IPS-18a (cell line): ENCODE measurements around the gene KRTAP4-12.
"Not testable (repeated sequence)": the region's sequence is repeated elsewhere in the genome, so short reads cannot be mapped to it uniquely, and the experiment has no call there.

Experiments
- H3K27ac ChIP-seq: one replicate; pipeline ENCODE4 v1.5.1; 2013; ENCODE audit warnings: low read length
- H3K27me3 ChIP-seq: one replicate; pipeline ENCODE4 v1.6.1; 2013; ENCODE audit warnings: mild to moderate bottlenecking, low read length; ENCODE audit not compliant: control insufficient read depth, insufficient read depth
- H3K36me3 ChIP-seq: one replicate; pipeline ENCODE4 v1.6.1; 2013; ENCODE audit warnings: low read depth, low read length; ENCODE audit not compliant: control insufficient read depth
- H3K4me1 ChIP-seq: one replicate; pipeline ENCODE4 v1.6.1; 2013; ENCODE audit warnings: low read depth, low read length; ENCODE audit not compliant: control insufficient read depth
- H3K4me3 ChIP-seq: one replicate; pipeline ENCODE4 v1.5.1; 2013; ENCODE audit warnings: low read length
- H3K9ac ChIP-seq: one replicate; pipeline ENCODE4 v1.6.1; 2013; ENCODE audit warnings: mild to moderate bottlenecking, low read length, moderate library complexity
- H3K9me3 ChIP-seq: one replicate; pipeline ENCODE4 v1.6.1; 2013; ENCODE audit warnings: low read depth, low read length; ENCODE audit not compliant: control insufficient read depth

The KRTAP4-12 gene

GRCh38 chr17:41123292-41123990 is 541 bp downstream of the KRTAP4-12 start:
- H3K27ac ChIP-seq, H3K9me3 ChIP-seq, H3K9ac ChIP-seq, H3K27me3 ChIP-seq, H3K4me3 ChIP-seq, H3K36me3 ChIP-seq, H3K4me1 ChIP-seq: not testable (repeated sequence)

GRCh38 chr17:41121742-41122141 is 2.2 kb downstream of the KRTAP4-12 start:
- Histone ChIP-seq H3K27me3 (no peaks in the 10 kb centered on the region), H3K36me3 (no peaks in the 10 kb centered on the region), H3K9ac (no peak overlapping the region), H3K9me3 (no peaks in the 10 kb centered on the region), H3K27ac (no peak overlapping the region), H3K4me3 (no peak overlapping the region), H3K4me1 (no peaks in the 10 kb centered on the region)

DNA sequence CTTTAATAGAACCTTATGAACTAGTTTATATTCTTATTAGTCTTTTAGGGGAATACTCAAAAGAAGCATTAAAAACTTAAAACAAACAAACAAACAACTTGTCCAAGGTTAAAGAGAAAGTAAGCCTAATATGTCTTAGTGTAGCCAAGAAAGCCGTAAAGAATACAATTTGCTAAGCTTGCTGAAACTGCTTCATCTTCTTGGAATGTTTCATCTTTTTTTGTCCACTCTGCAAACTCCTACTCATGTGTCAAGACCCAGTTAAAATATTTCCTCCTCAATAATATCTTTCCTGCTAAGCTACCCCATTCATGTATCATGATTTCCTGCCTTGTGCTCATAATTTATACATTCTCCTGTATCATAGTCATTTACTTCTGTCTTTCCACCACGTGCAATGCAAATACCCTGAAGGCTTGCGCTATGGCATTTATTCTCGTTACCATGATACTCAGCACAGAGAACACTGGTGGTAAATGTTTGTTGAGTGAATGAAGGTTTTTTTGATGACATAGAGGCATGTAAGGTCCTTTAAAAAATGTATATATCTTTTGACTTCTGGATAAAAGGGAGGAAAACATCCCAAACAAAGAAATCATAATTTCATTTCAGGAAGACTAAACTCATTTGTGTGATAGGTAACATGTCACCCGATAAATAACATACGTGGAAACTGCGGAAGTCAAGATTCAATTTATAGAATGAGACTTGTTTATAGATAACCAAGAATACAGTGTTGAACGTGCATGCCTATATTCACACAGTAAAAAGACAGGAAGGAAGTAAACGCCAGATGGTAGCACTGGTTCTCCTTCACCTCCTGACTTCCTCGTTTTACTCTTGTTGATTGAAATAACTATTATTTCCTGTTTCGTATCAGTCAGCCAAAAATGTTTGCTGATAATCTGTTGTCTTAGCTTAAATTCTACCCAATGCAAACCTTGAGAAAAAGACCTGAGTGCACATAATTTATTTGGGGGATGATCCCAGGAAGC is 4.0 kb downstream of the KRTAP4-12 start:
- H3K9ac ChIP-seq, H3K9me3 ChIP-seq: not testable (repeated sequence)

DNA sequence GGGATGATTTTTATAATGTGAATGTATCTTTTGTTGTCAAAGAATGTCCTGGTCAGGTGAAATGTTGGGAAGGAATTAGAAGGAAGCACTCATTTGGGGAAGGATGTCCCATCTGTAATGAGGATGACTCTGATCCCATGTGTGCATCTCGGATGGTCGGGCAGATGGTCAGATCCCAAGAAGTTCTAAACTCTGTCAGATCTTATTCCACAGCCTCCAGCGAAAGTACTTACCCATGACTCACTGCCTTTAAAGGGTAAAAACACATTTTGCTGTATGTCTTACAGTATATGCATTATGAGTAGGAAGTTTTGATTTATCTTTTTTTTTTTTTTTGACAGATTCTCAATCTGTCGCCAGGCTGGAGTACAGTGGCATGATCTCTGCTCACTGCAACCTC is 5.3 kb downstream of the KRTAP4-12 start:
- Histone ChIP-seq H3K27ac (no peak overlapping the region), H3K4me1 (no peaks in the 10 kb centered on the region), H3K9ac (no peak overlapping the region), H3K36me3 (no peaks in the 10 kb centered on the region), H3K9me3 (peaks cover 6% of the 10 kb centered on the region), H3K4me3 (no peak overlapping the region), H3K27me3 (no peaks in the 10 kb centered on the region)

More for the DNA sequence above, 4.0 kb downstream of the KRTAP4-12 start:
- not testable (repeated sequence) for H3K36me3 ChIP-seq, H3K27me3 ChIP-seq, H3K4me3 ChIP-seq, H3K4me1 ChIP-seq, H3K27ac ChIP-seq

DNA sequence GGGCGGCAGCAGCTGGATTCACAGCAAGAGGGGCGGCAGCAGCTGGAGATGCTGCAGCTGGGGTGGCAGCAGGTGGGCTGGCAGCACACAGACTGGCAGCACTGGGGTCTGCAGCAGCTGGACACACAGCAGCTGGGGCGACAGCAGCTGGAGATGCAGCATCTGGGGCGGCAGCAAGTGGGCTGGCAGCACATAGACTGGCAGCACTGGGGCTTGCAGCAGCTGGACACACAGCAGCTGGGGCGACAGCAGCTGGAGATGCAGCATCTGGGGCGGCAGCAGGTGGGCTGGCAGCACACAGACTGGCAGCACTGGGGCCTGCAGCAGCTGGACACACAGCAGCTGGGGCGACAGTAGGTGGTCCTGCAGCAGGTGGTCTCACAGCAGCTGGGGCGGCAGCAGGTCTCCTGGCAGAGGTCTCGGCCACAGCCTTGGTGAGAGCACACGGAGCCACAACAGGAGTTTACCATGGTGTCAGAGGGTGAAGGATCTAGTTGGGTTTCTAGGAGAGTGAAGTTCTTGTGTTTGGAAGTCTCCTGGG is 6.1 kb downstream of the KRTAP4-12 start, which contains the start of gene KRTAP4-11:
TSS of gene KRTAP4-11 (minus strand) at position 528 of the 541 bp plus-strand sequence. CDS start at position 470, 58 bp downstream.
- not testable (repeated sequence) for H3K9me3 ChIP-seq, H3K27me3 ChIP-seq

GRCh38 chr17:41116297-41116696 is 7.7 kb downstream of the KRTAP4-12 start:
- Histone ChIP-seq H3K36me3 (no peaks in the 10 kb centered on the region), H3K9me3 (peaks cover 15% of the 10 kb centered on the region), H3K27me3 (no peaks in the 10 kb centered on the region), H3K4me1 (no peaks in the 10 kb centered on the region), H3K9ac (no peak overlapping the region), H3K4me3 (no peak overlapping the region), H3K27ac (no peak overlapping the region)

More for the DNA sequence above, 6.1 kb downstream of the KRTAP4-12 start, which contains the start of gene KRTAP4-11:
- not testable (repeated sequence) for H3K4me1 ChIP-seq, H3K36me3 ChIP-seq, H3K9ac ChIP-seq, H3K27ac ChIP-seq, H3K4me3 ChIP-seq

- no peak overlapping the region for H3K27ac ChIP-seq
- no peaks in the 10 kb centered on the region for H3K36me3 ChIP-seq
- peaks cover 20% of the 10 kb centered on the region for H3K4me1 ChIP-seq
- peaks cover 25% of the 10 kb centered on the region for H3K9me3 ChIP-seq
- H3K27me3 ChIP-seq: no peaks in the 10 kb centered on the region
- H3K4me3 ChIP-seq: no peak overlapping the region
- H3K9ac ChIP-seq: no peak overlapping the region
These were observed 12.7 kb downstream of the KRTAP4-12 start for GRCh38 chr17:41111151-41111885.

DNA sequence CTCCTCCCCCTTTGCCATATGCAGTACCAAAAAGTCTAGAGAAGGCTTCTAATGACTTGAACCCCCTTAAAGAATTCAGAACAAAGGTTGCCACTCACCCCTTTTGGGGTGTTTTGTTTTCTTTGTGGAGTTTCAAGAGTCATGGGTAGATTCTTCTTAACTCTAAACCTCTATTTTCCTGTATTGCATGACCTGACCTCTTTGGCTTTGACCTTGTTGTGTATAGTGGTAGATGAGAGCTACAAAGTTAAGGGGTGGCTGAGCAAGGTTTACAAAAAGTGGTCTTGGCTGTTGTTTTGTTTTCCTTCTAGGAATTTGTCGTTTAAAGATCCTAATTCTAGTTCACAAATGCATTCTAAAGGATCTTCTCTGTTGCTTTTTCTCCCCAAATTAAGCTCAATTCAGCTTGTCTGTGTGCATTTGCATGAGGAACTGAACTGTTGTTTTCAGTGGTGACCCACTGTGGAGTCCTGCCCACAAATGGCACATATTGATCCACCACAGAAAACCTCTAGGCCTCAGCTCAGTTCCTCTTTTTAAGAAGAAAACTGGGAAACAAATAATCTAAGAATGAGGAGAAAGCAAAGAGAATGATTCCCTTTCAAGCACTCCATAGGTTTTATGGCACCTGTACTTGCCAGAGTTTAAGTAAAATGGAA is 15.1 kb downstream of the KRTAP4-12 start:
- H3K9me3 ChIP-seq: peaks cover 20% of the 10 kb centered on the region

DNA sequence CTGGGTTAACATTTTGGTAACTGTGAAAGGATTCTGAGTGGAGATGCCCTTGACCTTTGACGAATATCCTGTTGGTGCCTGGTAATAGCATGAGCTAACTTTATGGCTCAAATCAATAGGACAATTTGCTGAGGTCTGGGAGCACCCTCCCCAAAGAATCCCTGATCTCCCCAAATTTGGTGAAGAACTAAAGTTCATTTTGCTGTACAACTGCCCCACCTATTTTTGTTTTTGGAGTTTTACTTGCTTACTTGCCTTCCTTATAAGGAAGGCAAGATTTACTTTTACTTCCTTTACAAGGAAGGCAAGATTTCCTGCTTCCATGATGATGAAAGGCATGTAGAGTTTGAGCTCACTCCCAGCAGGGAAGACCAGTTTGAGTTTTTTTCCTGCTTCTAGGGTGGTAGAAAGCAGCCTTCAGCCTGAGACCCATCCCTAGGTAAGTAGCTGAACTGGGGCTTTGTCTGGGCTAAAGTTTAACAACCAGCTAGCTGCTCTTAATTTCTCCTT is 16.0 kb downstream of the KRTAP4-12 start:
- Histone ChIP-seq H3K27me3 (no peaks in the 10 kb centered on the region), H3K27ac (no peak overlapping the region), H3K36me3 (no peaks in the 10 kb centered on the region), H3K9ac (no peak overlapping the region), H3K4me3 (no peak overlapping the region), H3K4me1 (peaks cover 24% of the 10 kb centered on the region), H3K9me3 (peaks cover 18% of the 10 kb centered on the region)

More for the DNA sequence above, 15.1 kb downstream of the KRTAP4-12 start:
- not testable (repeated sequence) for H3K27ac ChIP-seq, H3K27me3 ChIP-seq, H3K4me3 ChIP-seq, H3K9ac ChIP-seq, H3K36me3 ChIP-seq
- peaks cover 24% of the 10 kb centered on the region for H3K4me1 ChIP-seq

- not testable (repeated sequence) for H3K27ac ChIP-seq, H3K9me3 ChIP-seq, H3K27me3 ChIP-seq, H3K36me3 ChIP-seq, H3K4me3 ChIP-seq, H3K9ac ChIP-seq
- peaks cover 24% of the 10 kb centered on the region for H3K4me1 ChIP-seq
These were observed 18.6 kb downstream of the KRTAP4-12 start, which contains the start of gene KRTAP4-9 for GRCh38 chr17:41105347-41105746. Gene KRTAP4-9, plus strand, starts transcription at chr17:41105389. Its CDS starts 0 bp downstream, at chr17:41105389.
